Colonic mucosa (tissue), 4 donors: Measurements from ENCODE around the gene CARD10. TPM values are rescaled to one million over a fixed set of nuclear protein-coding genes. Genes with fewer than 3 reads are reported as not detected.

Source experiments
- DNase-seq: peaks from one replicate; pipeline ENCODE4 v3.0.0-alpha.2; 2020
- H3K27ac ChIP-seq: fragments of 200-600 bp; one replicate; pipeline ENCODE4 v1.8.0; 2021
- H3K27me3 ChIP-seq: fragments of 200-600 bp; one replicate; pipeline ENCODE4 v1.8.0; 2021
- H3K36me3 ChIP-seq: fragments of 200-600 bp; one replicate; pipeline ENCODE4 v1.8.0; 2021
- H3K4me1 ChIP-seq: fragments of 200-600 bp; one replicate; pipeline ENCODE4 v1.8.0; 2021; ENCODE audit warnings: mild to moderate bottlenecking
- H3K4me3 ChIP-seq: fragments of 200-600 bp; one replicate; pipeline ENCODE4 v1.8.0; 2021
- H3K9ac ChIP-seq, 2 donors: one replicate each; pipeline ENCODE4 v1.7.0; 2013; ENCODE audit warnings: control low read depth in 2 of 2, low read depth in 2 of 2, low read length in 2 of 2
- H3K9me3 ChIP-seq: fragments of 200-600 bp; one replicate; pipeline ENCODE4 v1.8.0; 2021
- CTCF ChIP-seq: fragments of 200-600 bp; IDR thresholded peaks from one replicate; pipeline ENCODE4 v1.8.0; 2022; ENCODE audit warnings: antibody characterized with exemption, mild to moderate bottlenecking
- intact Hi-C: fragments of 100-400 bp; cut with DNase I; formaldehyde crosslinking; loops from one replicate; pipeline ENCODE4 v1.14.1; 2022
- total RNA-seq, 2 donors: library from RNA; stranded (reverse); fragmentation: NEBNext Ultra II Directional in 1 of 2; extraction: Animal tissue kit (Norgen Biotek cat#: 25700) in 1 of 2; gene quantifications; one replicate each; pipeline ENCODE4 v1.2.1, GENCODE V29; 2021
- donor health status: healthy.
- donor health status: DM: no; HTN: no; CAD: no.
- donor health status: DM: no; HTN: no; CAD: no.

The CARD10 gene
- total RNA-seq, 2 donors from 2014 or later, result 59.3 to 60.5 TPM

- intact Hi-C loops, result no loop called here
- no peaks in the 10 kb centered on the region for H3K27me3 ChIP-seq
- no peak for TF ChIP-seq CTCF
- no peaks in the 10 kb centered on the region for H3K9me3 ChIP-seq
- H3K36me3 ChIP-seq, result no peaks in the 10 kb centered on the region
- no peak overlapping the region for H3K4me3 ChIP-seq
- H3K9ac ChIP-seq, result no peak overlapping the region
- peaks cover 6% of the 10 kb centered on the region for H3K4me1 ChIP-seq
- H3K27ac ChIP-seq, result no peak overlapping the region
- no peak for DNase-seq
Measured at GRCh38 chr22:37514526-37515051, 4.6 kb downstream of the CARD10 start.

- peak overlapping the region; percentile 88 for H3K27ac ChIP-seq
- no peak overlapping the region for H3K4me3 ChIP-seq
- H3K36me3 ChIP-seq, result no peaks in the 10 kb centered on the region
- peaks cover 15% of the 10 kb centered on the region for H3K4me1 ChIP-seq
- intact Hi-C loops, result no loop called here
- DNase-seq, result no peak
- TF ChIP-seq CTCF, result no peak
- no peaks in the 10 kb centered on the region for H3K9me3 ChIP-seq
- H3K9ac ChIP-seq, result peak overlapping the region; percentile 46 to 65
- no peaks in the 10 kb centered on the region for H3K27me3 ChIP-seq
Measured at GRCh38 chr22:37511395-37512104, 7.7 kb downstream of the CARD10 start.

GRCh38 chr22:37510091-37510490 lies 9.1 kb downstream of the CARD10 start:
- Histone ChIP-seq H3K4me1 (peaks cover 15% of the 10 kb centered on the region), H3K27me3 (no peaks in the 10 kb centered on the region), H3K9ac (no peak overlapping the region), H3K27ac (no peak overlapping the region), H3K9me3 (no peaks in the 10 kb centered on the region), H3K36me3 (no peaks in the 10 kb centered on the region), H3K4me3 (no peak overlapping the region)
- TF ChIP-seq CTCF, result no peak
- DNase-seq, result no peak
- intact Hi-C loops, result no loop called here

GRCh38 chr22:37509059-37509860 lies 10.0 kb downstream of the CARD10 start:
- TF ChIP-seq CTCF, result no peak
- Histone ChIP-seq H3K27me3 (no peaks in the 10 kb centered on the region), H3K9ac (peak overlapping the region in 1 of 2 donors; percentile 37), H3K36me3 (no peaks in the 10 kb centered on the region), H3K27ac (peak overlapping the region; percentile 46), H3K9me3 (no peaks in the 10 kb centered on the region), H3K4me3 (no peak overlapping the region), H3K4me1 (peaks cover 17% of the 10 kb centered on the region)
- intact Hi-C loops, result no loop called here
- no peak for DNase-seq

GRCh38 chr22:37508431-37508992 lies 10.7 kb downstream of the CARD10 start:
- no peaks in the 10 kb centered on the region for H3K9me3 ChIP-seq
- no peaks in the 10 kb centered on the region for H3K27me3 ChIP-seq
- peak overlapping the region; percentile 46 for H3K27ac ChIP-seq
- no peaks in the 10 kb centered on the region for H3K36me3 ChIP-seq
- DNase-seq, result no peak
- H3K4me1 ChIP-seq, result peaks cover 25% of the 10 kb centered on the region
- no peak overlapping the region for H3K4me3 ChIP-seq
- H3K9ac ChIP-seq, result peak overlapping the region in 1 of 2 donors; percentile 37
- TF ChIP-seq CTCF, result peak; percentile 15
- intact Hi-C loops, result no loop called here
